ENCODE results near the gene GPR183.
"Not testable (repeated sequence)": the region's sequence is repeated elsewhere in the genome, so short reads cannot be mapped to it uniquely, and the experiment has no call there.

Gene GPR183

GRCh38 chr13:99270518-99270917, 36.7 kb downstream of the GPR183 start:
- DNase-seq (ENCODE audit: low read depth, low spot score) = no peak

- DNase-seq (ENCODE audit: low read depth, low spot score) = no peak
These were observed 37.5 kb downstream of the GPR183 start for GRCh38 chr13:99269627-99270241.

GRCh38 chr13:99268822-99269221, 38.4 kb downstream of the GPR183 start:
- no peak for DNase-seq (ENCODE audit: low read depth, low spot score)

- no peak for DNase-seq (ENCODE audit: low read depth, low spot score)
These were observed 39.3 kb downstream of the GPR183 start for GRCh38 chr13:99267927-99268326.

- DNase-seq (ENCODE audit: low read depth, low spot score) = no peak
These were observed 40.4 kb downstream of the GPR183 start for GRCh38 chr13:99266827-99267226.

- DNase-seq (ENCODE audit: low read depth, low spot score) = no peak
These were observed 41.3 kb downstream of the GPR183 start for GRCh38 chr13:99265821-99266426.

- DNase-seq (ENCODE audit: low read depth, low spot score) = no peak
These were observed 41.9 kb downstream of the GPR183 start for GRCh38 chr13:99265162-99265800.

GRCh38 chr13:99264051-99264450, 43.1 kb downstream of the GPR183 start:
- no peak for DNase-seq (ENCODE audit: low read depth, low spot score)

GRCh38 chr13:99263126-99263785, 43.9 kb downstream of the GPR183 start:
- no peak for DNase-seq (ENCODE audit: low read depth, low spot score)

- DNase-seq (ENCODE audit: low read depth, low spot score) = no peak
These were observed 46.1 kb downstream of the GPR183 start for GRCh38 chr13:99261059-99261458.

- DNase-seq (ENCODE audit: low read depth, low spot score) = no peak
These were observed 47.0 kb downstream of the GPR183 start for GRCh38 chr13:99260216-99260615.

GRCh38 chr13:99258946-99259345, 48.3 kb downstream of the GPR183 start:
- no peak for DNase-seq (ENCODE audit: low read depth, low spot score)

- DNase-seq (ENCODE audit: low read depth, low spot score) = no peak
These were observed 48.9 kb downstream of the GPR183 start, which contains the start of gene GPR18 for GRCh38 chr13:99258210-99258860. Gene GPR18, minus strand, starts transcription at chr13:99258379. Its CDS starts 2,507 bp downstream, at chr13:99255872.

GRCh38 chr13:99257291-99257690, 49.9 kb downstream of the GPR183 start:
- no peak for DNase-seq (ENCODE audit: low read depth, low spot score)

GRCh38 chr13:99256709-99257108, 50.5 kb downstream of the GPR183 start:
- no peak for DNase-seq (ENCODE audit: low read depth, low spot score)

GRCh38 chr13:99256283-99256682, 50.9 kb downstream of the GPR183 start:
- no peak for DNase-seq (ENCODE audit: low read depth, low spot score)

GRCh38 chr13:99255271-99255670, 51.9 kb downstream of the GPR183 start:
- no peak for DNase-seq (ENCODE audit: low read depth, low spot score)

- no peak for DNase-seq (ENCODE audit: low read depth, low spot score)
These were observed 52.4 kb downstream of the GPR183 start for GRCh38 chr13:99254830-99255229.

GRCh38 chr13:99251921-99252320, 55.3 kb downstream of the GPR183 start:
- DNase-seq (ENCODE audit: low read depth, low spot score) = no peak

- no peak for DNase-seq (ENCODE audit: low read depth, low spot score)
These were observed 56.0 kb downstream of the GPR183 start for GRCh38 chr13:99250982-99251825.

GRCh38 chr13:99249606-99250005, 57.6 kb downstream of the GPR183 start:
- not testable (repeated sequence) for DNase-seq (ENCODE audit: low read depth, low spot score)

All from iPS DF 19.7 (cell line).